GM18520 (cell line): ENCODE results near the gene PLXNA2.

Experiments
- ATAC-seq: cut with Tn5 transposase; IDR thresholded peaks from one replicate; pipeline ENCODE4 v1.9.1; 2021; ENCODE audit not compliant: unreplicated experiment

Gene PLXNA2

GRCh38 chr1:208052926-208053407, 191.2 kb downstream of the PLXNA2 start:
- ATAC-seq: no peak

- no peak for ATAC-seq
These were observed 192.0 kb downstream of the PLXNA2 start for GRCh38 chr1:208052135-208052534.

- ATAC-seq: no peak
These were observed 192.5 kb downstream of the PLXNA2 start for GRCh38 chr1:208051651-208052050.

GRCh38 chr1:208048904-208049303, 195.3 kb downstream of the PLXNA2 start:
- no peak for ATAC-seq

- ATAC-seq: no peak
These were observed 196.2 kb downstream of the PLXNA2 start for GRCh38 chr1:208047975-208048374.

GRCh38 chr1:208047476-208047934, 196.7 kb downstream of the PLXNA2 start:
- no peak for ATAC-seq

GRCh38 chr1:208045463-208046260, 198.5 kb downstream of the PLXNA2 start:
- no peak for ATAC-seq

GRCh38 chr1:208044589-208045462, 199.4 kb downstream of the PLXNA2 start:
- ATAC-seq: no peak

GRCh38 chr1:208043691-208044181, 200.4 kb downstream of the PLXNA2 start:
- no peak for ATAC-seq

GRCh38 chr1:208042868-208043267, 201.3 kb downstream of the PLXNA2 start:
- no peak for ATAC-seq

GRCh38 chr1:208042041-208042615, 202.1 kb downstream of the PLXNA2 start:
- no peak for ATAC-seq

- ATAC-seq: no peak
These were observed 202.7 kb downstream of the PLXNA2 start for GRCh38 chr1:208041505-208041904.

- ATAC-seq: no peak
These were observed 203.3 kb downstream of the PLXNA2 start for GRCh38 chr1:208040821-208041297.

GRCh38 chr1:208039536-208040332, 204.4 kb downstream of the PLXNA2 start:
- no peak for ATAC-seq

- no peak for ATAC-seq
These were observed 205.9 kb downstream of the PLXNA2 start for GRCh38 chr1:208038303-208038702.

GRCh38 chr1:208036918-208037766, 207.0 kb downstream of the PLXNA2 start:
- no peak for ATAC-seq

GRCh38 chr1:208036106-208036808, 207.9 kb downstream of the PLXNA2 start:
- no peak for ATAC-seq

GRCh38 chr1:208034135-208034534, 210.0 kb downstream of the PLXNA2 start:
- no peak for ATAC-seq

GRCh38 chr1:208033236-208033635, 210.9 kb downstream of the PLXNA2 start:
- ATAC-seq: no peak
